ENCODE measurements around the gene RNF128. TPM values are rescaled to one million over a fixed set of nuclear protein-coding genes. Genes with fewer than 3 reads are reported as not detected.

Gene RNF128
- polyA plus RNA-seq, 1 of the 3 experiments (the other 2 are of a cell fraction): not detected

DNA sequence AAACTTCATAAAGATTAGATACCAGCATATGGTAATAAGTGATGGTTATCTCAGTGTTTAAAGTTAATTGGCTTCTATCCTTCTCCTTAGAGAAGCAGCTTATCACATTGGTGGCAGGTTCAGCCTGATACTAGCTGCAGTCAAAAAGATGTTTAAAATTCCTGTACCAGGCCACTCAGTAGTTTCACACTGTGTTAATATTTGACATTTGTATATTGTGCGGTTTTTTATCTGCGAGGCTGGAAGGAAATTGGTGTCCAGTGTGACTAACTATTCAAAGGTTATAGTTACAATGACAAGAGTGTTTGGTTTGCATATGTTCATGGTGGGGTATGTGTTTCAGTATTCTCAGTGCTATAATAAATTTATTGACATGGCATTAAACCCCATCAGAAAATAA is 48.5 kb downstream of the RNF128 start:
- no peaks in the 10 kb centered on the region for H3K79me2 ChIP-seq (ENCODE audit: insufficient read depth)
- H3K4me2 ChIP-seq: no peak overlapping the region
- H4K20me1 ChIP-seq (ENCODE audit: insufficient read depth): no peaks in the 10 kb centered on the region
- 0% methylated on average over 2 of the region's 2 CpGs for WGBS (ENCODE audit: low lambda C conversion rate)
- ChIA-PET CTCF (no interaction called here), POLR2A (no interaction called here)
- no peak overlapping the region for H2AFZ ChIP-seq (ENCODE audit: low read depth)
- H3K27me3 ChIP-seq (ENCODE audit: insufficient read depth): peaks cover 17% of the 10 kb centered on the region
- no peak overlapping the region for H3K9ac ChIP-seq
- H3K9me2 ChIP-seq: no peaks in the 10 kb centered on the region
- DNase-seq: no peak
- TF ChIP-seq GATA2 (CRISPR knock-in tag; IDR thresholded peaks at IDR 0.05) (no peak), SIN3A (IDR thresholded peaks at IDR 0.05; ENCODE audit: borderline replicate concordance, low read depth, low read length) (no peak), SMC3 (IDR thresholded peaks at IDR 0.05; ENCODE audit: low read depth, low read length) (no peak), RXRA (IDR thresholded peaks at IDR 0.05; ENCODE audit: borderline replicate concordance, low read depth) (no peak), MEF2A (IDR thresholded peaks at IDR 0.05; ENCODE audit: borderline replicate concordance, low read depth) (no peak), NRF1 (IDR thresholded peaks at IDR 0.05; ENCODE audit: low read depth, low read length) (no peak), FOXM1 (IDR thresholded peaks at IDR 0.05; ENCODE audit: low read depth) (no peak), YY1 (IDR thresholded peaks at IDR 0.05; ENCODE audit: low read depth) (no peak), TAF1 (IDR thresholded peaks at IDR 0.05; ENCODE audit: borderline replicate concordance, low read depth, low read length) (no peak), POLR2AphosphoS5 (IDR thresholded peaks at IDR 0.05; ENCODE audit: low read depth, low read length) (no peak)
- TF ChIP-seq, protein P1, sequence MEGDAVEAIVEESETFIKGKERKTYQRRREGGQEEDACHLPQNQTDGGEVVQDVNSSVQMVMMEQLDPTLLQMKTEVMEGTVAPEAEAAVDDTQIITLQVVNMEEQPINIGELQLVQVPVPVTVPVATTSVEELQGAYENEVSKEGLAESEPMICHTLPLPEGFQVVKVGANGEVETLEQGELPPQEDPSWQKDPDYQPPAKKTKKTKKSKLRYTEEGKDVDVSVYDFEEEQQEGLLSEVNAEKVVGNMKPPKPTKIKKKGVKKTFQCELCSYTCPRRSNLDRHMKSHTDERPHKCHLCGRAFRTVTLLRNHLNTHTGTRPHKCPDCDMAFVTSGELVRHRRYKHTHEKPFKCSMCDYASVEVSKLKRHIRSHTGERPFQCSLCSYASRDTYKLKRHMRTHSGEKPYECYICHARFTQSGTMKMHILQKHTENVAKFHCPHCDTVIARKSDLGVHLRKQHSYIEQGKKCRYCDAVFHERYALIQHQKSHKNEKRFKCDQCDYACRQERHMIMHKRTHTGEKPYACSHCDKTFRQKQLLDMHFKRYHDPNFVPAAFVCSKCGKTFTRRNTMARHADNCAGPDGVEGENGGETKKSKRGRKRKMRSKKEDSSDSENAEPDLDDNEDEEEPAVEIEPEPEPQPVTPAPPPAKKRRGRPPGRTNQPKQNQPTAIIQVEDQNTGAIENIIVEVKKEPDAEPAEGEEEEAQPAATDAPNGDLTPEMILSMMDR (IDR thresholded peaks at IDR 0.05): no peak
- TF ChIP-seq, protein P2, sequence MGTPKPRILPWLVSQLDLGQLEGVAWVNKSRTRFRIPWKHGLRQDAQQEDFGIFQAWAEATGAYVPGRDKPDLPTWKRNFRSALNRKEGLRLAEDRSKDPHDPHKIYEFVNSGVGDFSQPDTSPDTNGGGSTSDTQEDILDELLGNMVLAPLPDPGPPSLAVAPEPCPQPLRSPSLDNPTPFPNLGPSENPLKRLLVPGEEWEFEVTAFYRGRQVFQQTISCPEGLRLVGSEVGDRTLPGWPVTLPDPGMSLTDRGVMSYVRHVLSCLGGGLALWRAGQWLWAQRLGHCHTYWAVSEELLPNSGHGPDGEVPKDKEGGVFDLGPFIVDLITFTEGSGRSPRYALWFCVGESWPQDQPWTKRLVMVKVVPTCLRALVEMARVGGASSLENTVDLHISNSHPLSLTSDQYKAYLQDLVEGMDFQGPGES (IDR thresholded peaks at IDR 0.05; ENCODE audit: low read depth, low read length): no peak
- TF ChIP-seq, protein P3, sequence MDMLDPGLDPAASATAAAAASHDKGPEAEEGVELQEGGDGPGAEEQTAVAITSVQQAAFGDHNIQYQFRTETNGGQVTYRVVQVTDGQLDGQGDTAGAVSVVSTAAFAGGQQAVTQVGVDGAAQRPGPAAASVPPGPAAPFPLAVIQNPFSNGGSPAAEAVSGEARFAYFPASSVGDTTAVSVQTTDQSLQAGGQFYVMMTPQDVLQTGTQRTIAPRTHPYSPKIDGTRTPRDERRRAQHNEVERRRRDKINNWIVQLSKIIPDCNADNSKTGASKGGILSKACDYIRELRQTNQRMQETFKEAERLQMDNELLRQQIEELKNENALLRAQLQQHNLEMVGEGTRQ (IDR thresholded peaks at IDR 0.05; ENCODE audit: borderline replicate concordance, low read depth, low read length): no peak
- TF ChIP-seq, protein P4, sequence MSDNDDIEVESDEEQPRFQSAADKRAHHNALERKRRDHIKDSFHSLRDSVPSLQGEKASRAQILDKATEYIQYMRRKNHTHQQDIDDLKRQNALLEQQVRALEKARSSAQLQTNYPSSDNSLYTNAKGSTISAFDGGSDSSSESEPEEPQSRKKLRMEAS (IDR thresholded peaks at IDR 0.05; ENCODE audit: low read depth): no peak
- TF ChIP-seq, protein P5, sequence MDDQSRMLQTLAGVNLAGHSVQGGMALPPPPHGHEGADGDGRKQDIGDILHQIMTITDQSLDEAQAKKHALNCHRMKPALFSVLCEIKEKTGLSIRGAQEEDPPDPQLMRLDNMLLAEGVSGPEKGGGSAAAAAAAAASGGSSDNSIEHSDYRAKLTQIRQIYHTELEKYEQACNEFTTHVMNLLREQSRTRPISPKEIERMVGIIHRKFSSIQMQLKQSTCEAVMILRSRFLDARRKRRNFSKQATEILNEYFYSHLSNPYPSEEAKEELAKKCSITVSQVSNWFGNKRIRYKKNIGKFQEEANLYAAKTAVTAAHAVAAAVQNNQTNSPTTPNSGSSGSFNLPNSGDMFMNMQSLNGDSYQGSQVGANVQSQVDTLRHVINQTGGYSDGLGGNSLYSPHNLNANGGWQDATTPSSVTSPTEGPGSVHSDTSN (IDR thresholded peaks at IDR 0.05): no peak
- TF ChIP-seq, protein P6, sequence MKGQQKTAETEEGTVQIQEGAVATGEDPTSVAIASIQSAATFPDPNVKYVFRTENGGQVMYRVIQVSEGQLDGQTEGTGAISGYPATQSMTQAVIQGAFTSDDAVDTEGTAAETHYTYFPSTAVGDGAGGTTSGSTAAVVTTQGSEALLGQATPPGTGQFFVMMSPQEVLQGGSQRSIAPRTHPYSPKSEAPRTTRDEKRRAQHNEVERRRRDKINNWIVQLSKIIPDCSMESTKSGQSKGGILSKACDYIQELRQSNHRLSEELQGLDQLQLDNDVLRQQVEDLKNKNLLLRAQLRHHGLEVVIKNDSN (IDR thresholded peaks at IDR 0.05; ENCODE audit: borderline replicate concordance, low read depth): no peak
- no peaks in the 10 kb centered on the region for H3F3A ChIP-seq (replicated peaks; ENCODE audit: insufficient read depth)
- no peaks in the 10 kb centered on the region for H3K4me1 ChIP-seq (ENCODE audit: control insufficient read depth in 1 of 2, insufficient read depth in 2 of 2, low read depth in 1 of 2, low read length in 1 of 2)
- no peaks in the 10 kb centered on the region for H3K36me3 ChIP-seq (replicated peaks in 1 of 2; ENCODE audit: control insufficient read depth in 1 of 2, insufficient read depth in 2 of 2, low read length in 1 of 2)
- no peaks in the 10 kb centered on the region for H3K9me3 ChIP-seq
- no peak overlapping the region for H3K27ac ChIP-seq (ENCODE audit: low read depth in 2 of 2, low read length in 1 of 2)
- H3K4me3 ChIP-seq (ENCODE audit: low read depth in 2 of 2, low read length in 1 of 2): no peak overlapping the region
